ENCODE data around the gene SCARF1.

DNA sequence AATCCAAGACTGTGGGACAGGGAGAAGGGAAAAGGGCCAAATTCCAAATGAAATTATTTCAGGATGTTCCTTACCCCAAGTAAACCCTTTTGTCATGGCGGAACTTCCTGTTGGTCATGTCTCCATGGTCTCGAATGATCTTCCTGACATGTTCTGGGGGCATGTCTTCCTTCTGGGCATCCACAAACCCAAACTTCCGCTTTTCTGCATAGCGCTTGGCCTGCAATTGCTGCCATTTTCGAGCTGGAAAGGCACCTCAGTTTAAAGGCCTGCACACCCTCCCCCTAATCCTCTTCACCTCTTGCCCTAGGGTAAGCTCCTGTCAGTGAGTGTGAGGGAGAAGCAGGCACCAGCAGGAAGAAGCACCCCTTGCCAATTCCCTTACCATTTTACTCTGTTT is 37.9 kb upstream of the SCARF1 start:
- TF ChIP-seq FOXM1 (IDR thresholded peaks at IDR 0.05; ENCODE audit: borderline replicate concordance) (no peak), BHLHE40 (IDR thresholded peaks at IDR 0.05; ENCODE audit: borderline replicate concordance) (no peak), HDGF (IDR thresholded peaks at IDR 0.05; ENCODE audit: borderline replicate concordance) (no peak), NFRKB (IDR thresholded peaks at IDR 0.05) (no peak)

All from HEK293T (cell line).